ENCODE data around the gene LGALS3BP.

- TF ChIP-seq CTCF (conservative IDR thresholded peaks at IDR 0.05) (no peak), EZH2 (IDR thresholded peaks at IDR 0.05; ENCODE audit: low read depth) (no peak)
Observed at GRCh38 chr17:79027925-79028491, 48.3 kb upstream of the LGALS3BP start.

Data from PC-9 (cell line).